A673 (cell line): ENCODE data around the gene RASA3. TPM values are rescaled to one million over a fixed set of nuclear protein-coding genes. Genes with fewer than 3 reads are reported as not detected.

Experiments used
- BruUV-seq: library from RNA; stranded (reverse); fragments of 400-500 nt; replicated peaks from 2 replicates; lab custom pipeline; 2021; lab: Mats Ljungman, UMichigan
- CTCF ChIA-PET: fragments of 300-600 bp; sonication (Branson Sonifier 250); formaldehyde crosslinking; loops from one replicate; lab custom pipeline; 2022; ENCODE audit warnings: antibody characterized with exemption; lab: Charles Lee
- POLR2A ChIA-PET: fragments of 300-600 bp; sonication (Branson Sonifier 250); formaldehyde crosslinking; loops from one replicate; lab custom pipeline; 2022; ENCODE audit warnings: antibody characterized with exemption; ENCODE audit not compliant: low non-redundant PET; lab: Charles Lee
- DNase-seq: peaks from one replicate; pipeline ENCODE4 v3.0.0-alpha.2; 2015; ENCODE audit warnings: low spot score
- H3K27ac ChIP-seq: fragments of 200-600 bp; sonication (generic); 2 replicates; pipeline ENCODE4 v1.5.1; 2016; ENCODE audit warnings: mixed run types, low read depth, mild to moderate bottlenecking, mixed read lengths, antibody characterized with exemption, low read length; ENCODE audit not compliant: poor library complexity, severe bottlenecking
- H3K27me3 ChIP-seq: fragments of 200-600 bp; sonication (generic); replicated peaks from 2 replicates; pipeline ENCODE4 v1.6.1; 2017; ENCODE audit warnings: mixed run types, low read depth, mild to moderate bottlenecking, mixed read lengths, antibody characterized with exemption, low read length; ENCODE audit not compliant: insufficient read depth, poor library complexity
- H3K36me3 ChIP-seq: fragments of 200-600 bp; sonication (generic); 2 replicates; pipeline ENCODE4 v1.6.1; 2016; ENCODE audit warnings: mixed run types, mild to moderate bottlenecking, mixed read lengths, antibody characterized with exemption, low read length; ENCODE audit not compliant: insufficient read depth, poor library complexity, severe bottlenecking
- H3K4me1 ChIP-seq: fragments of 200-600 bp; sonication (generic); 2 replicates; pipeline ENCODE4 v1.6.1; 2017; ENCODE audit warnings: mixed run types, mild to moderate bottlenecking, mixed read lengths, antibody characterized with exemption, low read length; ENCODE audit not compliant: insufficient read depth, poor library complexity, severe bottlenecking
- H3K4me3 ChIP-seq: fragments of 200-600 bp; sonication (generic); 2 replicates; pipeline ENCODE4 v1.5.1; 2016; ENCODE audit warnings: low read depth, mixed run types, mild to moderate bottlenecking, mixed read lengths, low read length; ENCODE audit not compliant: poor library complexity, severe bottlenecking
- H3K9me3 ChIP-seq: fragments of 200-600 bp; sonication (generic); 2 replicates; pipeline ENCODE4 v1.6.1; 2016; ENCODE audit warnings: mixed run types, low read depth, mild to moderate bottlenecking, mixed read lengths, antibody characterized with exemption, low read length; ENCODE audit not compliant: poor library complexity, severe bottlenecking
- EZH2 ChIP-seq: fragments of 200-600 bp; sonication (generic); IDR thresholded peaks from 2 replicates; pipeline ENCODE4 v1.6.1; 2017; ENCODE audit warnings: borderline replicate concordance, low read depth, mild to moderate bottlenecking, mixed read lengths, antibody characterized with exemption, low read length; ENCODE audit not compliant: poor library complexity, severe bottlenecking
- intact Hi-C: fragments of 100-400 bp; cut with micrococcal nuclease; formaldehyde crosslinking; loops from one replicate; pipeline ENCODE4 v1.10.0; 2022; ENCODE audit not compliant: unreplicated experiment
- total RNA-seq: library from RNA; stranded (reverse); gene quantifications from 2 replicates; pipeline ENCODE4 v1.2.3, GENCODE V29; 2021
- TF ChIP-seq, protein P1 (sequence below): fragments of 300-800, 200-600 bp; sonication (generic); conservative IDR thresholded peaks from 2 replicates; pipeline ENCODE4 v1.5.1; 2017; ENCODE audit warnings: low read depth, mild to moderate bottlenecking, antibody characterized with exemption, low read length, moderate library complexity, mixed read lengths

RASA3 gene
- total RNA-seq, 1 experiment from 2014 or later, result 22.1 TPM

DNA sequence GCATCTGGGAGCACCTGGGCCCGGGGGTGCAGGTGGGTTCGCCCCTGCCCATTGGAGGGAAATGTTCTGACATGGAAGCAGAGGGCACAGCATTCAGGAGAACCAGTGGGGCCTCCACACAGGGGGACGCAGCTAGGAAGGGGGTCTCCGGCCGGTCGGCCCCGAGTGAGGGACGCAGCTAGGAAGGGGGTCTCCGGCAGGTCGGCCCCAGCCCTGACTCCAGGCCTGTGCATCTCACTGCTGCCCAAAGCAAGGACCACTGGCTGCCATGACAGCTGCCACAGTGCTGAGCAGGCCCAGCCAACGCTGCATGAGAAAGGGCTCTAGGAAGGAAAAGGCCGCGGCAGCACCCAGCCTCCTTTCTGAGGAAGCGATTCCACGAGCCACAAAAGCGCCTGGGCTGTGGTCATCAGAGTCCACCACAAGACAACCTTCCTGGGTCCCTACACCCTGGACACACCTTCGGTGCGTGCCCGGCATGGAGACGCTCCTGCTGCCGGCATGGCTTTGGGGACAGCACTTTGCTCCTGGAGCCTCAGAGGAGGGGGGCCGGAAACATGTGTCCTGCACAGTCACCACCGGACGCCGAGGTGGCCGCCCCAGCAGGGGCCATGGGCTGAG, 9.7 kb downstream of the RASA3 start:
- DNase-seq, result no peak
- Histone ChIP-seq H3K27ac (no peak overlapping the region), H3K4me3 (no peak overlapping the region), H3K9me3 (no peaks in the 10 kb centered on the region), H3K36me3 (no peaks in the 10 kb centered on the region), H3K27me3 (no peaks in the 10 kb centered on the region), H3K4me1 (peaks cover 53% of the 10 kb centered on the region)
- no TSS peak for BruUV-seq
- POLR2A ChIA-PET, result no interaction called here
- TF ChIP-seq, protein P1, sequence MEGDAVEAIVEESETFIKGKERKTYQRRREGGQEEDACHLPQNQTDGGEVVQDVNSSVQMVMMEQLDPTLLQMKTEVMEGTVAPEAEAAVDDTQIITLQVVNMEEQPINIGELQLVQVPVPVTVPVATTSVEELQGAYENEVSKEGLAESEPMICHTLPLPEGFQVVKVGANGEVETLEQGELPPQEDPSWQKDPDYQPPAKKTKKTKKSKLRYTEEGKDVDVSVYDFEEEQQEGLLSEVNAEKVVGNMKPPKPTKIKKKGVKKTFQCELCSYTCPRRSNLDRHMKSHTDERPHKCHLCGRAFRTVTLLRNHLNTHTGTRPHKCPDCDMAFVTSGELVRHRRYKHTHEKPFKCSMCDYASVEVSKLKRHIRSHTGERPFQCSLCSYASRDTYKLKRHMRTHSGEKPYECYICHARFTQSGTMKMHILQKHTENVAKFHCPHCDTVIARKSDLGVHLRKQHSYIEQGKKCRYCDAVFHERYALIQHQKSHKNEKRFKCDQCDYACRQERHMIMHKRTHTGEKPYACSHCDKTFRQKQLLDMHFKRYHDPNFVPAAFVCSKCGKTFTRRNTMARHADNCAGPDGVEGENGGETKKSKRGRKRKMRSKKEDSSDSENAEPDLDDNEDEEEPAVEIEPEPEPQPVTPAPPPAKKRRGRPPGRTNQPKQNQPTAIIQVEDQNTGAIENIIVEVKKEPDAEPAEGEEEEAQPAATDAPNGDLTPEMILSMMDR, result no peak
- TF ChIP-seq EZH2, result no peak
- intact Hi-C loops, result no loop called here
- CTCF ChIA-PET, result no interaction called here

DNA sequence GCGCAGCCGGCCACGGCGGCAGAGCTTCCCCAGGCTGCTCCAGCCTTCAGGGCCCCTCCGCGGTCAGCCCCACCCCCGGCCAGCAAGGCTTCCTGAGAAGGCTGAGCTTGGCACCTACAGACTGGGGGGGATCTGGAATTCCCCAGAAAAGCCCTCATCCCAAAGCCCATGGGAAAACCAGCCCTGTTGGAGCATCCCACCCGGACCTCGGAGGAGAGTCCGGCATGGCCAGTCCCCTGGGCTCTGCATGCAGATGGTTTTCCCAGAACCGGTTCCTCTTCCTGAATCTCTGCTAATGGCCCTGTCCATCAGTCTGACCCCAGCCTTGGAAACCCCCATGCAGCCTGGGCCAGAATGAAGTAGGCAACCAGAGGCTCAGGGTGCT, 10.3 kb downstream of the RASA3 start:
- no peak for DNase-seq
- H3K36me3 ChIP-seq, result no peaks in the 10 kb centered on the region
- peaks cover 48% of the 10 kb centered on the region for H3K4me1 ChIP-seq
- TF ChIP-seq EZH2, result no peak
- TF ChIP-seq, protein P1, result no peak
- intact Hi-C loops, result no loop called here
- no peaks in the 10 kb centered on the region for H3K9me3 ChIP-seq
- ChIA-PET POLR2A (no interaction called here), CTCF (no interaction called here)
- H3K27ac ChIP-seq, result peak overlapping the region; percentile 16
- no peaks in the 10 kb centered on the region for H3K27me3 ChIP-seq
- no peak overlapping the region for H3K4me3 ChIP-seq
- no TSS peak for BruUV-seq

DNA sequence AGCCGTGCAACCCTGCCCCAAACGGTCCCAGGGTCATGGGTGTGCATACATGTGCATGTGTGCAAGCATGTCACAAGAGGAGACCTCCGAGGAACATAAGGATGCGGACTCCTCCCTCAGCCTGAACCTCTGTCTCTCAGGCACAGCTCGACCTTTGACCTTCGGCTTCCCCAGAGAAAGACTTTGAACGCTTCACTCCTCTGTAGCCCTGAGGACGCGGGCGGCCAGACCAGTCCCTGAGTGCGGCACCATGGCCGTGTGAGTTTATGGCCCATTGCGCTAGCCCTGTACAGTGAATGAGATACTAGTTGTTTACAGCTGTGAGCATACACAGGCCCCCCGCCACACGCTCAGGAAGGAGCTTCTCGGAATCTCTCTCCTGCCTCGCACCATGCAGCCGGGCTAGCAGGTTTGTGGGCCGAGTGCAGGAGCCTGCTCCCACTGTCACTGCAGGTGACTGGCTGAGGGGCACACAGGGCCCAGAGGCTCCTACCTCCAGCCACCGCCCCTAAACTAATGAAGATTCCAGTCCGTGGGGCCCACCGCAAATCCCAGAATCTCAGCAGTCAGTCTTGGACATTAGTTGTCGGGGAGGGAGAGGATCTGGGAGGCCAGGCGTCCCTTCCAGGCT, 10.8 kb downstream of the RASA3 start:
- CTCF ChIA-PET, result no interaction called here
- no peaks in the 10 kb centered on the region for H3K27me3 ChIP-seq
- no peak for DNase-seq
- POLR2A ChIA-PET, result no interaction called here
- intact Hi-C loops, result no loop called here
- no peak for TF ChIP-seq EZH2
- TF ChIP-seq, protein P1, result no peak
- no peaks in the 10 kb centered on the region for H3K9me3 ChIP-seq
- no TSS peak for BruUV-seq
- peak overlapping the region; percentile 78 for H3K27ac ChIP-seq
- H3K4me3 ChIP-seq, result no peak overlapping the region
- H3K4me1 ChIP-seq, result peaks cover 43% of the 10 kb centered on the region
- H3K36me3 ChIP-seq, result no peaks in the 10 kb centered on the region
